ENCODE data around the gene SCIN.

- TF ChIP-seq CTCF (IDR thresholded peaks at IDR 0.05) (no peak), EP300 (IDR thresholded peaks at IDR 0.05) (no peak), POLR2AphosphoS5 (IDR thresholded peaks at IDR 0.05) (no peak), POLR2A (IDR thresholded peaks at IDR 0.05) (no peak)
Observed at GRCh38 chr7:12578930-12579640, 8.6 kb downstream of the SCIN start.
